CD4-positive, alpha-beta T cell (primary cell): ENCODE data around the gene EEIG1. TPM values are rescaled to one million over a fixed set of nuclear protein-coding genes. Genes with fewer than 3 reads are reported as not detected.

Experiments
- ATAC-seq: fragments of 200-7000 bp; cut with Tn5 transposase; one replicate; pipeline ENCODE4 v1.10.0; 2022; ENCODE audit warnings: mild to moderate bottlenecking; ENCODE audit not compliant: poor library complexity
- CTCF ChIA-PET: fragments of 350-600 bp; sonication (Branson Sonifier 250); formaldehyde crosslinking; loops from one replicate; lab custom pipeline; 2021; ENCODE audit warnings: antibody characterized with exemption, inconsistent platforms; lab: Charles Lee
- POLR2A ChIA-PET: fragments of 350-600 bp; sonication (Branson Sonifier 250); formaldehyde crosslinking; loops from one replicate; lab custom pipeline; 2021; ENCODE audit warnings: antibody characterized with exemption, inconsistent platforms; lab: Charles Lee
- DNase-seq, 14 experiments: peaks; one replicate each; pipeline ENCODE4 v3.0.0-alpha.2; 2013 to 2020; ENCODE audit warnings: mixed read lengths in 2 of 14
- H3K27ac ChIP-seq, 2 donors: one replicate each; pipeline versions ENCODE4 v1.5.1 to v1.7.0; 2013; ENCODE audit warnings: low read length in 2 of 2, low read depth in 1 of 2, mild to moderate bottlenecking in 1 of 2
- H3K27me3 ChIP-seq, 2 experiments: 1 replicate in 1 of 2; 2 replicates in 1 of 2; pipeline versions ENCODE4 v1.6.1 to v1.7.0; 2013; ENCODE audit warnings: low read length in 2 of 2, control low read depth in 1 of 2, mild to moderate bottlenecking in 1 of 2, moderate library complexity in 1 of 2; ENCODE audit not compliant: insufficient read depth in 2 of 2, control insufficient read depth in 1 of 2
- H3K36me3 ChIP-seq: one replicate; pipeline ENCODE4 v1.6.1; 2013; ENCODE audit warnings: low read length, control low read depth; ENCODE audit not compliant: insufficient read depth
- H3K4me1 ChIP-seq: one replicate; pipeline ENCODE4 v1.6.1; 2013; ENCODE audit warnings: low read length, control low read depth; ENCODE audit not compliant: insufficient read depth
- H3K4me3 ChIP-seq: one replicate; pipeline ENCODE4 v1.5.1; 2013; ENCODE audit warnings: mild to moderate bottlenecking, low read length, moderate library complexity
- H3K9me3 ChIP-seq, 2 experiments: 1 replicate in 1 of 2; 2 replicates in 1 of 2; pipeline versions ENCODE4 v1.6.1 to v1.7.0; 2013; ENCODE audit warnings: low read length in 2 of 2, mild to moderate bottlenecking in 2 of 2, control low read depth in 1 of 2, moderate library complexity in 1 of 2; ENCODE audit not compliant: control insufficient read depth in 1 of 2, insufficient read depth in 1 of 2
- H3K27ac Mint-ChIP-seq: one replicate; pipeline ENCODE4 v1.8.0; 2020; ENCODE audit warnings: mixed read lengths
- H3K27me3 Mint-ChIP-seq: one replicate; pipeline ENCODE4 v1.8.0; 2021; ENCODE audit warnings: mixed read lengths
- H3K36me3 Mint-ChIP-seq: one replicate; pipeline ENCODE4 v1.8.0; 2021; ENCODE audit warnings: low read depth, mixed read lengths
- H3K4me1 Mint-ChIP-seq: one replicate; pipeline ENCODE4 v1.8.0; 2021; ENCODE audit warnings: low read depth, mixed read lengths
- H3K4me3 Mint-ChIP-seq: one replicate; pipeline ENCODE4 v1.8.0; 2020; ENCODE audit warnings: mild to moderate bottlenecking, mixed read lengths
- H3K9me3 Mint-ChIP-seq: one replicate; pipeline ENCODE4 v1.8.0; 2020; ENCODE audit warnings: mixed read lengths
- intact Hi-C, 2 experiments: fragments of 100-400 bp; cut with DNase I in 1 of 2; cut with micrococcal nuclease in 1 of 2; formaldehyde crosslinking; loops; one replicate each; pipeline versions ENCODE4 v1.15.1 to v1.9.0; 2023 to 2025; cut with DNase I, micrococcal nuclease
- total RNA-seq, 174 experiments: library from RNA in 2 of 174; stranded (reverse) in 2 of 174; gene quantifications; one replicate each; pipeline ENCODE4 v1.2.3 and lab custom pipeline; 2021 to 2026
- TF ChIP-seq, protein P1 (sequence below): fragments of 200-600 bp; IDR thresholded peaks from one replicate; pipeline ENCODE4 v1.8.0; 2022; ENCODE audit warnings: antibody characterized with exemption, mild to moderate bottlenecking

Gene EEIG1
- total RNA-seq, 2 experiments from 2014 or later, result 440 to 463 TPM

DNA sequence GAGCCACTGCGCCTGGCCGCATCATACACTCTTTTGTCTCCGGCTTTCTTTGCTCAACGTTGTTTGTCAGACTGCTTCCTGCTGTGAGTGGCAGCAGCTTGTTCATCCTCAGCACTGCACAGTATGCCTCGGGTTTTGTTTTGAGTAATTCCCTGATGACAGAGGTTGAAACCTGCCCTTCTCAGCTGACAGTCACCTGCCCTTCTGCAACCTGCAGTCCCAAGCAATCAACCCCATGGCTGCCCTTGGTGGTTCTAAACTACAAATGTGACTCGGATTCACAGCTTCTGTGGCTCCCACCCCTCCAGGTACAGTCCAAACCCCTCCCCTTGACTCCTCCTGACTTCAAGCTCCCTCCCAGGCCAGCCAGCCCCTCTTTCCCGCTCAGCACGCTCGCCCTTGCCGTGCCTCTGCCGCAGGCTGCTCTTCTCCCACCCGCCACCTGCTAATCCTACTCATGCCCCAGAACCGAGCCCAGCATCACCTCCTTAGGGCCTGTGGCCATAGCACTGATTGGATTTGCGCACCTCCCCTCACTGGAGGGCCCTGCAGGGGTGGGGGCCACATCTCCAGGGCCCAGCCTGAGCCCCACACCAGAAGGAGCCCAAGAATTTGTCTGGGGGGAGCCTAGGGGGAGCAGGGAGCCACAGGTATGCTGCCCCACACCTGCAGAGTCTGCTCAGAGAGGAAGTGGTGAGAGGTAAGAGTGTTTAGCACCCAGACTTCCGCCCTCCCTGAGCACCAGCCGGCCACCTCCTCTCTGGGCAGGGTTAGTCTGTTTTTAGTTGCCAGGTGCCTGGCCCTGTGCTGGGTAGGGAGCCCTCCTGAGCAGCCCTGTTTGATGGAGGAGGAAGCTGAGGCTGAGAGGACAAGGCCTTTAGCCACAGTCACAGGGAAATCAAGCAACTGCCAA is 10.1 kb downstream of the EEIG1 start:
- Histone ChIP-seq H3K4me3 (peak overlapping the region; percentile 67), H3K36me3 (peaks cover 23% of the 10 kb centered on the region), H3K27ac (peak overlapping the region; percentile 60 to 96), H3K27me3 (no peaks in the 10 kb centered on the region), H3K4me1 (peaks cover 100% of the 10 kb centered on the region), H3K9me3 (no peaks in the 10 kb centered on the region)
- ATAC-seq, result peak; percentile 69
- no peaks in the 10 kb centered on the region for H3K9me3 Mint-ChIP-seq
- peaks cover 84% of the 10 kb centered on the region for H3K36me3 Mint-ChIP-seq
- peaks cover 100% of the 10 kb centered on the region for H3K4me1 Mint-ChIP-seq
- peak; percentile 50 to 85 (median 70) for DNase-seq
- peak overlapping the region; percentile 97 for H3K27ac Mint-ChIP-seq
- TF ChIP-seq, protein P1, sequence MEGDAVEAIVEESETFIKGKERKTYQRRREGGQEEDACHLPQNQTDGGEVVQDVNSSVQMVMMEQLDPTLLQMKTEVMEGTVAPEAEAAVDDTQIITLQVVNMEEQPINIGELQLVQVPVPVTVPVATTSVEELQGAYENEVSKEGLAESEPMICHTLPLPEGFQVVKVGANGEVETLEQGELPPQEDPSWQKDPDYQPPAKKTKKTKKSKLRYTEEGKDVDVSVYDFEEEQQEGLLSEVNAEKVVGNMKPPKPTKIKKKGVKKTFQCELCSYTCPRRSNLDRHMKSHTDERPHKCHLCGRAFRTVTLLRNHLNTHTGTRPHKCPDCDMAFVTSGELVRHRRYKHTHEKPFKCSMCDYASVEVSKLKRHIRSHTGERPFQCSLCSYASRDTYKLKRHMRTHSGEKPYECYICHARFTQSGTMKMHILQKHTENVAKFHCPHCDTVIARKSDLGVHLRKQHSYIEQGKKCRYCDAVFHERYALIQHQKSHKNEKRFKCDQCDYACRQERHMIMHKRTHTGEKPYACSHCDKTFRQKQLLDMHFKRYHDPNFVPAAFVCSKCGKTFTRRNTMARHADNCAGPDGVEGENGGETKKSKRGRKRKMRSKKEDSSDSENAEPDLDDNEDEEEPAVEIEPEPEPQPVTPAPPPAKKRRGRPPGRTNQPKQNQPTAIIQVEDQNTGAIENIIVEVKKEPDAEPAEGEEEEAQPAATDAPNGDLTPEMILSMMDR, result no peak
- no peaks in the 10 kb centered on the region for H3K27me3 Mint-ChIP-seq
- peak overlapping the region; percentile 91 for H3K4me3 Mint-ChIP-seq
- ChIA-PET POLR2A (interaction anchor here (0.7 to 34.9 kb wide), 16 partner anchors 9 to 178 kb away, joined by 3 to 1020 read pairs (median 8); partner anchors contain the start of genes DPM2, EEIG1, NAIF1 and SLC25A25), CTCF (interaction anchor here (0.7 to 2.7 kb wide), 7 partner anchors 8 to 64 kb away, joined by 3 to 14 read pairs (median 3); no protein-coding TSS in a partner anchor)
- intact Hi-C loops, result loop anchor here in 1 of 2 experiments (1.0 to 5.0 kb wide), 6 partner anchors 11 to 56 kb away; partner anchors contain the start of gene DPM2

DNA sequence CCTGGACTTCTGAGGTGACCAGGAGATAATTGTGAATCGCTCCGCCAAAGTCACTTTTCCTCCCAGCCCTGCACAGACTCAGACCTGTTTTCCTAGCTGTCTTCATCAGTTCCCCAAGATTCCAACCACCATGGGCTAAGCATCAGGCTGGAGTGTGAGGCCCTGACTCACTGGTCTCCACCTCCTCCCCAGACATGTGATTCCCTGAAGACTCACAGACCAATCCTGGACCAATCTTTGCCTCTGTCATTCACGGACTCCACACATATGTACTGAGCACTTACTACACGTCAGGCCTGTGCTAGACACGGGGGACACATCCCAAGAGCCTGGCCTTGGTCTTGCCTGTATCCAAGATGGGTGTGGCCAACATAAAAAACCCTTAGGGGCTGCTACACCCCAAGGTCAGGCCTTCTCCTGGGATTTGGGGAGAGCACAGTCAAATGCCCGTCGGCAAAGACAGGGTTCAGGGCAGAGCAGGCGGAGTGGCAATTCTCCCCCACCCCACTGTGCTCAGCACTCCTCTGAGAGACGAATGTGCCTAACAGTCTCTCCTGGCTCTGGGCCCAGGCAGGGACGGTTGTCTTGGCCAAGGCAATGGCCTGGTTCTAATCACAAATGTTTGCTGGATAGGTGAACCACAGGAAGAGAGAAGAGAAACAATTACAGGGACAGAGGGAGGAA is 11.9 kb downstream of the EEIG1 start:
- peaks cover 100% of the 10 kb centered on the region for H3K4me1 ChIP-seq
- Mint-ChIP-seq H3K4me3 (peak overlapping the region; percentile 91), H3K36me3 (peaks cover 87% of the 10 kb centered on the region), H3K4me1 (peaks cover 99% of the 10 kb centered on the region), H3K9me3 (no peaks in the 10 kb centered on the region), H3K27me3 (no peaks in the 10 kb centered on the region), H3K27ac (peak overlapping the region; percentile 97)
- peak in 2 of 14 experiments; percentile 12 to 31 for DNase-seq
- peaks cover 15% of the 10 kb centered on the region for H3K36me3 ChIP-seq
- CTCF ChIA-PET, result interaction anchor here (1.5 to 2.7 kb wide), 2 partner anchors 14 to 66 kb away, joined by 3 to 14 read pairs; no protein-coding TSS in a partner anchor
- peak overlapping the region; percentile 31 to 96 for H3K27ac ChIP-seq
- H3K9me3 ChIP-seq, result no peaks in the 10 kb centered on the region
- intact Hi-C loops, result no loop called here
- POLR2A ChIA-PET, result interaction anchor here (1.9 to 34.9 kb wide), 6 partner anchors 11 to 103 kb away, joined by 9 to 1020 read pairs (median 66); partner anchors contain the start of genes EEIG1, NAIF1 and SLC25A25
- peak overlapping the region; percentile 67 for H3K4me3 ChIP-seq
- no peak for ATAC-seq
- TF ChIP-seq, protein P1, result no peak
- no peaks in the 10 kb centered on the region for H3K27me3 ChIP-seq

DNA sequence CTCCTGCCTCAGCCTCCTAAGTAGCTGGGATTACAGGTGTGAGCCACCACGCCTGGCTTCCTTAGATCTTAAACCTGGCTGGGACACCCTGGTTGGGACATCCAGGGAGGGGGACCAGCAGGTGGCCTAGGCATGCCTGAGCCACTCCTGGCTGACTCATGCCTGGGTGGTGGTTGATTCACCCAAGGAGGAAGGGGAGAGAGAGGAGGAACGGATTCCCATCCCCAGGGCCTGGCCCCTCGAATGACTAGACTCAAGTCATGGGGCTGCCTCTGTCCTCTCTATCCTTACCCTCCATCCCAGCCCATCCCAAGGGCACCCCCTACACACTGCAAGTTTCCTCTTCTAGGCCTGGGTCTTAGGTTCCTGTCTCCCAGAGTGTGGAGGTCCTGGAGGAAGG is 12.7 kb downstream of the EEIG1 start:
- peak overlapping the region; percentile 97 for H3K27ac Mint-ChIP-seq
- H3K27me3 Mint-ChIP-seq, result no peaks in the 10 kb centered on the region
- H3K4me3 Mint-ChIP-seq, result peak overlapping the region; percentile 91
- intact Hi-C loops, result no loop called here
- H3K4me1 ChIP-seq, result peaks cover 100% of the 10 kb centered on the region
- POLR2A ChIA-PET, result interaction anchor here (1.4 to 34.9 kb wide), 3 partner anchors 9 to 59 kb away, joined by 5 to 1020 read pairs (median 110); partner anchors contain the start of gene EEIG1
- peak overlapping the region; percentile 31 to 96 for H3K27ac ChIP-seq
- H3K9me3 Mint-ChIP-seq, result no peaks in the 10 kb centered on the region
- H3K36me3 ChIP-seq, result peaks cover 17% of the 10 kb centered on the region
- H3K36me3 Mint-ChIP-seq, result peaks cover 90% of the 10 kb centered on the region
- no peaks in the 10 kb centered on the region for H3K27me3 ChIP-seq
- CTCF ChIA-PET, result interaction anchor here (1.2 to 2.8 kb wide), 3 partner anchors 9 to 67 kb away, joined by 3 to 12 read pairs (median 3); no protein-coding TSS in a partner anchor
- ATAC-seq (no peak), DNase-seq (peak in 5 of 14 experiments; percentile 38 to 69 (median 60))
- H3K4me3 ChIP-seq, result peak overlapping the region; percentile 9
- H3K9me3 ChIP-seq, result no peaks in the 10 kb centered on the region
- TF ChIP-seq, protein P1, result no peak
- peaks cover 99% of the 10 kb centered on the region for H3K4me1 Mint-ChIP-seq
